GM18951 (cell line): ENCODE measurements around the gene KAZN.

Experiments used
- POLR2A ChIP-seq: IDR thresholded peaks from 4 replicates; pipeline ENCODE4 v1.6.1; 2011; ENCODE audit warnings: mild to moderate bottlenecking; ENCODE audit not compliant: insufficient read length, insufficient read depth; ENCODE audit errors: extremely low read depth
- in situ Hi-C: fragments of 300-500 bp; cut with MboI; formaldehyde crosslinking; loops from one replicate; pipeline ENCODE4 v1.12.0; 2022; ENCODE audit warnings: low sequenced_read_pairs, mixed read lengths, inconsistent platforms; ENCODE audit not compliant: unreplicated experiment

KAZN gene

GRCh38 chr1:14970115-14970798, 371.8 kb downstream of the KAZN start:
- TF ChIP-seq POLR2A = no peak
- in situ Hi-C loops = no loop called here

GRCh38 chr1:14970799-14971141, 372.3 kb downstream of the KAZN start:
- in situ Hi-C loops = no loop called here
- no peak for TF ChIP-seq POLR2A

GRCh38 chr1:14971221-14971620, 372.7 kb downstream of the KAZN start:
- no peak for TF ChIP-seq POLR2A

GRCh38 chr1:14972107-14972506, 373.6 kb downstream of the KAZN start:
- in situ Hi-C loops = no loop called here
- TF ChIP-seq POLR2A = no peak

More at GRCh38 chr1:14971221-14971620, 372.7 kb downstream of the KAZN start:
- in situ Hi-C loops = no loop called here

- in situ Hi-C loops = no loop called here
- TF ChIP-seq POLR2A = no peak
Measured at GRCh38 chr1:14973773-14974172, 375.3 kb downstream of the KAZN start.

GRCh38 chr1:14974361-14974760, 375.9 kb downstream of the KAZN start:
- no peak for TF ChIP-seq POLR2A
- in situ Hi-C loops = no loop called here

GRCh38 chr1:14975119-14975518, 376.6 kb downstream of the KAZN start:
- TF ChIP-seq POLR2A = no peak
- in situ Hi-C loops = no loop called here

- TF ChIP-seq POLR2A = no peak
- in situ Hi-C loops = no loop called here
Measured at GRCh38 chr1:14976256-14976655, 377.8 kb downstream of the KAZN start.

- no peak for TF ChIP-seq POLR2A
- in situ Hi-C loops = no loop called here
Measured at GRCh38 chr1:14977338-14977931, 378.9 kb downstream of the KAZN start.

GRCh38 chr1:14980621-14981218, 382.2 kb downstream of the KAZN start:
- in situ Hi-C loops = no loop called here
- no peak for TF ChIP-seq POLR2A

GRCh38 chr1:14982029-14982428, 383.5 kb downstream of the KAZN start:
- no peak for TF ChIP-seq POLR2A
- in situ Hi-C loops = no loop called here

GRCh38 chr1:14983277-14983676, 384.8 kb downstream of the KAZN start:
- TF ChIP-seq POLR2A = no peak

GRCh38 chr1:14986168-14986567, 387.7 kb downstream of the KAZN start:
- in situ Hi-C loops = no loop called here
- no peak for TF ChIP-seq POLR2A

More at GRCh38 chr1:14983277-14983676, 384.8 kb downstream of the KAZN start:
- in situ Hi-C loops = no loop called here
